ENCODE results near the gene DEFB114. TPM values are rescaled to one million over a fixed set of nuclear protein-coding genes. Genes with fewer than 3 reads are reported as not detected.
"Not testable (repeated sequence)": the region's sequence is repeated elsewhere in the genome, so short reads cannot be mapped to it uniquely, and the experiment has no call there.

DEFB114 gene
- total and polyA plus RNA-seq, 4 donors, result not detected

GRCh38 chr6:49949062-49949461 lies 14.9 kb downstream of the DEFB114 start:
- Histone ChIP-seq H3K27ac (ENCODE audit: low read depth in 1 of 2, low read length in 2 of 2) (no peak overlapping the region), H3K4me1 (ENCODE audit: control insufficient read depth in 1 of 2, insufficient read depth in 2 of 2, low read length in 2 of 2) (no peaks in the 10 kb centered on the region), H3K4me3 (ENCODE audit: low read length in 2 of 2) (no peak overlapping the region), H3K9me3 (ENCODE audit: control insufficient read depth, low read length) (no peaks in the 10 kb centered on the region), H3K27me3 (ENCODE audit: control insufficient read depth in 1 of 2, insufficient read depth in 2 of 2, low read length in 1 of 2) (no peaks in the 10 kb centered on the region), H3K36me3 (ENCODE audit: control insufficient read depth in 1 of 2, insufficient read depth in 2 of 2, low read length in 1 of 2) (no peaks in the 10 kb centered on the region)
- DNase-seq, result no peak
- ATAC-seq (ENCODE audit: low FRiP score), result no peak
- intact Hi-C loops (cut with DNase I), result no loop called here
- WGBS, 2 donors, result 76 to 77% methylated on average over 4 of the region's 4 CpGs

GRCh38 chr6:49946835-49947234 lies 17.1 kb downstream of the DEFB114 start:
- intact Hi-C loops (cut with DNase I), result no loop called here
- Histone ChIP-seq H3K9me3 (ENCODE audit: control insufficient read depth, low read length) (no peaks in the 10 kb centered on the region), H3K4me3 (ENCODE audit: low read length in 2 of 2) (no peak overlapping the region), H3K36me3 (ENCODE audit: control insufficient read depth in 1 of 2, insufficient read depth in 2 of 2, low read length in 1 of 2) (no peaks in the 10 kb centered on the region), H3K27me3 (ENCODE audit: control insufficient read depth in 1 of 2, insufficient read depth in 2 of 2, low read length in 1 of 2) (no peaks in the 10 kb centered on the region), H3K4me1 (ENCODE audit: control insufficient read depth in 1 of 2, insufficient read depth in 2 of 2, low read length in 2 of 2) (no peaks in the 10 kb centered on the region), H3K27ac (ENCODE audit: low read depth in 1 of 2, low read length in 2 of 2) (no peak overlapping the region)
- no peak for DNase-seq
- 84 to 88% methylated on average over 2 of the region's 2 CpGs for WGBS, 2 donors
- no peak for ATAC-seq (ENCODE audit: low FRiP score)

- ATAC-seq (ENCODE audit: low FRiP score); H3K27me3 ChIP-seq (ENCODE audit: control insufficient read depth in 1 of 2, insufficient read depth in 2 of 2, low read length in 1 of 2); H3K9me3 ChIP-seq (ENCODE audit: control insufficient read depth, low read length); H3K36me3 ChIP-seq (ENCODE audit: control insufficient read depth in 1 of 2, insufficient read depth in 2 of 2, low read length in 1 of 2); H3K4me3 ChIP-seq (ENCODE audit: low read length in 2 of 2); intact Hi-C loops (cut with DNase I); H3K4me1 ChIP-seq (ENCODE audit: control insufficient read depth in 1 of 2, insufficient read depth in 2 of 2, low read length in 2 of 2); DNase-seq; H3K27ac ChIP-seq (ENCODE audit: low read depth in 1 of 2, low read length in 2 of 2): not testable (repeated sequence)
- WGBS, 2 donors, result 80 to 82% methylated on average over 3 of the region's 3 CpGs
Measured at GRCh38 chr6:49944068-49944467, 19.9 kb downstream of the DEFB114 start.

- WGBS, 2 donors, result 72 to 79% methylated on average over 3 of the region's 3 CpGs
- ATAC-seq (ENCODE audit: low FRiP score), result no peak
Measured at GRCh38 chr6:49939993-49940498, 23.9 kb downstream of the DEFB114 start.

GRCh38 chr6:49937811-49938210 lies 26.2 kb downstream of the DEFB114 start:
- ATAC-seq (ENCODE audit: low FRiP score) (no peak), DNase-seq (no peak)
- intact Hi-C loops (cut with DNase I), result no loop called here
- Histone ChIP-seq H3K27me3 (ENCODE audit: control insufficient read depth in 1 of 2, insufficient read depth in 2 of 2, low read length in 1 of 2) (no peaks in the 10 kb centered on the region), H3K27ac (ENCODE audit: low read depth in 1 of 2, low read length in 2 of 2) (no peak overlapping the region), H3K9me3 (ENCODE audit: control insufficient read depth, low read length) (no peaks in the 10 kb centered on the region), H3K4me1 (ENCODE audit: control insufficient read depth in 1 of 2, insufficient read depth in 2 of 2, low read length in 2 of 2) (no peaks in the 10 kb centered on the region), H3K4me3 (ENCODE audit: low read length in 2 of 2) (no peak overlapping the region), H3K36me3 (ENCODE audit: control insufficient read depth in 1 of 2, insufficient read depth in 2 of 2, low read length in 1 of 2) (no peaks in the 10 kb centered on the region)

More at GRCh38 chr6:49939993-49940498, 23.9 kb downstream of the DEFB114 start:
- DNase-seq, result no peak
- no peaks in the 10 kb centered on the region for H3K9me3 ChIP-seq (ENCODE audit: control insufficient read depth, low read length)
- intact Hi-C loops (cut with DNase I), result no loop called here
- H3K27me3 ChIP-seq (ENCODE audit: control insufficient read depth in 1 of 2, insufficient read depth in 2 of 2, low read length in 1 of 2), result no peaks in the 10 kb centered on the region
- H3K4me3 ChIP-seq (ENCODE audit: low read length in 2 of 2), result no peak overlapping the region
- H3K36me3 ChIP-seq (ENCODE audit: control insufficient read depth in 1 of 2, insufficient read depth in 2 of 2, low read length in 1 of 2), result no peaks in the 10 kb centered on the region
- H3K4me1 ChIP-seq (ENCODE audit: control insufficient read depth in 1 of 2, insufficient read depth in 2 of 2, low read length in 2 of 2), result no peaks in the 10 kb centered on the region
- no peak overlapping the region for H3K27ac ChIP-seq (ENCODE audit: low read depth in 1 of 2, low read length in 2 of 2)

- Histone ChIP-seq H3K4me3 (ENCODE audit: low read length in 2 of 2) (no peak overlapping the region), H3K36me3 (ENCODE audit: control insufficient read depth in 1 of 2, insufficient read depth in 2 of 2, low read length in 1 of 2) (no peaks in the 10 kb centered on the region), H3K27me3 (ENCODE audit: control insufficient read depth in 1 of 2, insufficient read depth in 2 of 2, low read length in 1 of 2) (no peaks in the 10 kb centered on the region), H3K9me3 (ENCODE audit: control insufficient read depth, low read length) (no peaks in the 10 kb centered on the region), H3K27ac (ENCODE audit: low read depth in 1 of 2, low read length in 2 of 2) (no peak overlapping the region), H3K4me1 (ENCODE audit: control insufficient read depth in 1 of 2, insufficient read depth in 2 of 2, low read length in 2 of 2) (no peaks in the 10 kb centered on the region)
- DNase-seq (no peak), ATAC-seq (ENCODE audit: low FRiP score) (no peak)
- WGBS, 2 donors, result 61 to 63% methylated on average over 2 of the region's 2 CpGs
- intact Hi-C loops (cut with DNase I), result no loop called here
Measured at GRCh38 chr6:49937017-49937416, 26.9 kb downstream of the DEFB114 start.

GRCh38 chr6:49935387-49935786 lies 28.6 kb downstream of the DEFB114 start:
- Histone ChIP-seq H3K27ac (ENCODE audit: low read depth in 1 of 2, low read length in 2 of 2) (no peak overlapping the region), H3K9me3 (ENCODE audit: control insufficient read depth, low read length) (no peaks in the 10 kb centered on the region), H3K4me3 (ENCODE audit: low read length in 2 of 2) (no peak overlapping the region), H3K36me3 (ENCODE audit: control insufficient read depth in 1 of 2, insufficient read depth in 2 of 2, low read length in 1 of 2) (no peaks in the 10 kb centered on the region), H3K27me3 (ENCODE audit: control insufficient read depth in 1 of 2, insufficient read depth in 2 of 2, low read length in 1 of 2) (no peaks in the 10 kb centered on the region), H3K4me1 (ENCODE audit: control insufficient read depth in 1 of 2, insufficient read depth in 2 of 2, low read length in 2 of 2) (no peaks in the 10 kb centered on the region)
- DNase-seq, result no peak
- no peak for ATAC-seq (ENCODE audit: low FRiP score)
- intact Hi-C loops (cut with DNase I), result no loop called here
- 40 to 51% methylated on average over 3 of the region's 3 CpGs for WGBS, 2 donors

- 29 to 59% methylated on average over 1 of the region's 1 CpG for WGBS, 2 donors
- H3K27ac ChIP-seq (ENCODE audit: low read depth in 1 of 2, low read length in 2 of 2), result no peak overlapping the region
- H3K4me1 ChIP-seq (ENCODE audit: control insufficient read depth in 1 of 2, insufficient read depth in 2 of 2, low read length in 2 of 2), result no peaks in the 10 kb centered on the region
- DNase-seq, result no peak
- no peaks in the 10 kb centered on the region for H3K9me3 ChIP-seq (ENCODE audit: control insufficient read depth, low read length)
- H3K4me3 ChIP-seq (ENCODE audit: low read length in 2 of 2), result no peak overlapping the region
- ATAC-seq (ENCODE audit: low FRiP score), result no peak
- no peaks in the 10 kb centered on the region for H3K36me3 ChIP-seq (ENCODE audit: control insufficient read depth in 1 of 2, insufficient read depth in 2 of 2, low read length in 1 of 2)
- intact Hi-C loops (cut with DNase I), result no loop called here
- H3K27me3 ChIP-seq (ENCODE audit: control insufficient read depth in 1 of 2, insufficient read depth in 2 of 2, low read length in 1 of 2), result no peaks in the 10 kb centered on the region
Measured at GRCh38 chr6:49934770-49935169, 29.2 kb downstream of the DEFB114 start.

- no peak overlapping the region for H3K27ac ChIP-seq (ENCODE audit: low read depth in 1 of 2, low read length in 2 of 2)
- DNase-seq (peak in 1 of 2 donors; percentile 70), ATAC-seq (ENCODE audit: low FRiP score) (no peak)
- no peak overlapping the region for H3K4me3 ChIP-seq (ENCODE audit: low read length in 2 of 2)
- intact Hi-C loops (cut with DNase I), result no loop called here
- no peaks in the 10 kb centered on the region for H3K27me3 ChIP-seq (ENCODE audit: control insufficient read depth in 1 of 2, insufficient read depth in 2 of 2, low read length in 1 of 2)
- no peaks in the 10 kb centered on the region for H3K4me1 ChIP-seq (ENCODE audit: control insufficient read depth in 1 of 2, insufficient read depth in 2 of 2, low read length in 2 of 2)
- H3K36me3 ChIP-seq (ENCODE audit: control insufficient read depth in 1 of 2, insufficient read depth in 2 of 2, low read length in 1 of 2), result no peaks in the 10 kb centered on the region
- WGBS, 2 donors, result 91 to 92% methylated on average over 20 to 21 of the region's 21 CpGs
- no peaks in the 10 kb centered on the region for H3K9me3 ChIP-seq (ENCODE audit: control insufficient read depth, low read length)
Measured at GRCh38 chr6:49933526-49933925, 30.4 kb downstream of the DEFB114 start.
